NCI-H510A treated with DMSO at 0.1 percent for 48 hours (cell line): Measurements from ENCODE around the gene RNF175.

ENCODE experiments used
- DNase-seq: peaks from one replicate; lab custom pipeline; 2025; lab: John Stamatoyannopoulos, UW

The RNF175 gene

GRCh38 chr4:153759407-153760316, at the start of gene RNF175:
RNF175 (minus strand) TSS chr4:153760024; CDS start chr4:153759862, 162 bp downstream.
- DNase-seq = peak; percentile 5

DNA sequence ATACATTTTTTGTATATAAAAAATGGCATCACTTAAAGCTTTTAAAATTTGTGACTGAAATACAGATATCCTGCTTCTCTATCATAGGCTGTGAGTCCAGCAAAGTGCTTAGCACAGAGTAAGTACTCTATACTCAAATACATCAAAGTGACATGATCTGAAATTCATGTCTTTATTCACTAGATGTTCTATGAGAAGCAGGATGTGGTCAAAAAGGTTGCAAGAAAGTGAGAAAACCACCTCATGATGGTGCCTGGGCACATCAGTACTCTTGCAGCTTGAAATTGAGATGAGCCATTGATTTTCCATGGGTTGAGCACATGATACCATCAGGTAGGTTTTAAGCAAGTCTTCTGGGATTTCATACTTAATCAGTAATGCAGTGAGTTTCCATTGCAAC, 49.5 kb upstream of the RNF175 start:
- no peak for DNase-seq

DNA sequence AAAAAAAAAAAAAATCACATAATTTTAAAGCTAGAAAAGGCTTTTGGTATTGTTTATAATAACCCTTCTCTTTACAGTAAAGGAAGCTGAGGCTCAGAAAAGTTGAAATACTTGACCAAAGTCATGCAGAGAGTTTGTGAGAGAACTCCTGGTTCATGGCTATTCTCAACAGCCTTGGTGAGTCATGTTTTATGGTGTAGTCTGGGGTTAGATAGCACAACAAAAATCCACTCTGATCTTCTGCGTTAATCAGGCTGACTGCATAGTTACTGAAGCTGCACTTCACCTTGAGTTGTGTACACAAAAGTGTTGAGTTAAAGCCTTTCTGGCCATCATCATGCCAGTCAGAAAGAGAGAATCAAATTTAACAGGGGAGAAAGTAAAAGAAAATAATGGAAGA, 48.4 kb upstream of the RNF175 start:
- DNase-seq = no peak

DNA sequence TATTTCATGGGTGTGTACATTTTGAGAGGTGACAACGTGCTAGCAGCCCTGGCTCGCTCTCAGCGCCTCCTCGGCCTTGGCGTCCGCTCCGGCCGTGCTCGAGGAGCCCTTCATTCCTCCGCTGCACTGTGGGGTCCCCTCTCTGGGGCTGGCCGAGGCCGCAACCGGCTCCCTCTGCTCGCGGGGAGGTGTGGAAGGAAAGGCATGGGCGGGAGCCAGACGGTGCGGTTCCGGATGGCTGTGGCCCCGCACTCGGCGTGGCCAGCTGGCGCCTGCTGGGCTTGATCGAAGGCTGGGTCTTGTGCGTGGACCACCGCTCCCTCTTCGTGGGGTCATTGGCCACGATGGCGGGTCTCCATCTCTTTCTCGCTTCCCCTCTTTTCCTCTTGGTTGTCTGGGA, 46.2 kb upstream of the RNF175 start:
- no peak for DNase-seq

- DNase-seq = no peak
Measured at GRCh38 chr4:153804722-153805121, 44.9 kb upstream of the RNF175 start.

DNA sequence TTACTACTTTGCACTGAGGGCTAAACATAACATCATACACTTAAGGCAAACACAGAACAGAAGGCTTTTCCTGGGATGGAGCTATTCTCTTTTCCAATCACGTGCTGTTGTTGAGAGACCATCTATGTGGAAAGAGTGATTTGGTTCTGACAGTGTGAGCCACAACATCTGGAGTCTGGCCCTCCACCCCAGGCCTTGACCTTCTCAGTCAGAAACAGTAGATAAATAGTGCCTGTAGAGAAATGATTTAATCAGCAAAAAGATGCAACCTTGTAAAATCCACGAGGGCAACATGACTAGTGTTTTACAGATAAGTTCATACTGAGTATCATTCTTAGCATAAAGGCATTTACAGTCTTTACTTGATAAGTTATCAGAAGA, 39.9 kb upstream of the RNF175 start:
- DNase-seq = no peak

DNA sequence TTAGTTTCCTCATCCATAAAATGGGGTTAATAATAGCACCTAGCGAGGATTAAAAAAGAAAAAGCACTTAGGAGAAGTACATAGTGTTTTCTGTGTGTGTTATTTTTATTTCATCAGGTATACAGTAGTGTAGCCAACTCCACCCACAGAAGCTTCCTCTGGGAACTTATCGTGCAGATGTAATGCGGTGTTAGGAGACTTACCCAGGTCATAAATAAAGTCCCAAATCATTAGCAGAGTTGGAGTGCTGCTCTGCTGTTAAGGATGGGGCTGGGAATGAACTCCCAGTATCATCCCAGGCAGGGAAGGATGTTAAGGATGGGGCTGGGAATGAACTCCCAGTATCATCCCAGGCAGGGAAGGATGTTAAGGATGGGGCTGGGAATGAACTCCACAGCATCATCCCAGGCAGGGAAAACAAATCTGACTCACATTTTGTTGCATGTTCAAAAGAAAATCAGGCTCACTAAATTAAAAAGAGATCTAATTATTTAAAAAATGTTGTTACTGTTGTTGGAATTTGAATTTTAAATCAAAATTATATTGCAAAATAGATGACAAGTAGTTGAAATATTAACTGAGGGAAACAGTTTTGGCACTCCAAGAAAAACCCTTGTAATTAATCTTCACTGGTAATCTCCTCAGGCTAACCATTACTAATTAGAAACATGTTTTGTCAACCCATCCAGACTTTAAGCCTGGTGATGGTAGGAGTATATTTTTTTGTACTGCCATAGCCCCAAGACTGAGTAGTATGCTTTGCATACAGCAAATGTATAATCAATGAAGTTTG, 39.3 kb upstream of the RNF175 start:
- DNase-seq = no peak

GRCh38 chr4:153798420-153798819, 38.6 kb upstream of the RNF175 start:
- no peak for DNase-seq

GRCh38 chr4:153794006-153794405, 34.2 kb upstream of the RNF175 start:
- DNase-seq = no peak

- DNase-seq = no peak
Measured at GRCh38 chr4:153792618-153793247, 32.9 kb upstream of the RNF175 start.

DNA sequence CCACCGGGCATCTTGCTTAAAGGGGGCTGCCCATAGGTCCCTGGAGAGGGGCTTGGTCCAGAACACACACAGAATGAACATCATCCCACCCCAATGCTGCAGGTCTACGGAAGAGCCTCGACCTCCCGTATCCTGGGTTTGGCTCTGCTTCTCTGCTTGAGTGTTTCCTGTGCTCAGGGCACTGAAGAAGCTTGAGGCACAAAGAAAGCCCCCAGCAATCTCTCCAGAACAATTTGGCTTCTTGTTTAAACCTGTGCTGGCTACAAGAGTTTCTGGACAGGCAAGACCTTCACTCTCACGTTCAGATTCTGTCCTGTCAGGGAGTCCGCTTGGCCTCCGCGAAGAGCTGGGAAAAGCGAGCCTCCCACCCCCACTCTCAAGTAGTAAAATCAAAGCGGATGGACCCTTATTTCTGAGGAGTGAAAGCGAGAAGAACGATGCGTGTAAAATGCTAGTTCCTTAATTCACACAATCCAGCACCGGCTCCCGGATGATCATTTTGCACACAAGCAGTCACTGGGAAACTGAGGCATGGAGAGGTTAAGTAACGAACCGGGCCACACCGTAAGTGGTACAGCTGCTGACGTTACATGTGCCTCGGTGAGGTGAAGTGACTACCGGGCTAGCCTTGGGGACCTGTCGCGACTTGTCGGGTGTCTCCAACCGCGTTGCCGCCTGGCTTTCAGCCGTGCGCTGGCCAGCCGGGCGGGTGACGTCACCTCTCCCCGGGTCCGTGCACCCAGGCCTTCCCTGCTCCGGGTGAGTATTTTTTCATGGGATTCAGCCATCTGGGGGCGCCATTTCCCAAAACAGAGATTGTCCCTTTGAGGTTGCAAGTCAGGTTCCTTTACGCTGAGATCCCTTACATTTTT, 32.2 kb upstream of the RNF175 start:
- DNase-seq = no peak

DNA sequence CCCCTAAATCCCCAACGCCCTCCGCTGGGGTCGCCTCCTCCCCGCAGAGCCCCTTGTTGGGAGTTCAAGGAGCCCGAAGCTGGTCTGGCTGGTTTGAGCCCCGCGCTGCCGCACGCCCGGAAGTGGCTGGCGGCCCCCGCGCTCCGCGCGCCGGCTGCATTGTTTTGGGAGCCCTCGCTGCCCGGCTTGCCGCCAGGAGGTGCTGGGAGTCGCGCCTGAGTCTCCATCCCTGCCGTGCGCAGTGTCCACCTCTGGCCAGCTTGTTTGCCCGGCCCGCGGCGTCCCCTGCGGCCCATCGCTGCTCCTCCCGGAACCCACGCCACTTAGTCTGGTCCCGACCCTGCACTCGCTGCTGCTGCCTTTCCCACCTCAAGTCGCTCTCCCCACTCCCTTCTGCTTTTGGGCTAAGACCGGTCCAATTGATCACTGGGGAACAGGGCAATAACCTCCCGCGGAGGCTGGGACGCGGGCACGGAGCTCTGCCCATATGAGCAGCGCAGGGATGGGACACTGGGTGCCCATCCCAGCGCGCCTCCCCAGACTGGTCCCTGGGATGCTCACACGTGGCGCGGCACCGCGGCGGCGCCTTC, 31.2 kb upstream of the RNF175 start:
- no peak for DNase-seq

GRCh38 chr4:153790500-153790865, 30.7 kb upstream of the RNF175 start:
- no peak for DNase-seq

DNA sequence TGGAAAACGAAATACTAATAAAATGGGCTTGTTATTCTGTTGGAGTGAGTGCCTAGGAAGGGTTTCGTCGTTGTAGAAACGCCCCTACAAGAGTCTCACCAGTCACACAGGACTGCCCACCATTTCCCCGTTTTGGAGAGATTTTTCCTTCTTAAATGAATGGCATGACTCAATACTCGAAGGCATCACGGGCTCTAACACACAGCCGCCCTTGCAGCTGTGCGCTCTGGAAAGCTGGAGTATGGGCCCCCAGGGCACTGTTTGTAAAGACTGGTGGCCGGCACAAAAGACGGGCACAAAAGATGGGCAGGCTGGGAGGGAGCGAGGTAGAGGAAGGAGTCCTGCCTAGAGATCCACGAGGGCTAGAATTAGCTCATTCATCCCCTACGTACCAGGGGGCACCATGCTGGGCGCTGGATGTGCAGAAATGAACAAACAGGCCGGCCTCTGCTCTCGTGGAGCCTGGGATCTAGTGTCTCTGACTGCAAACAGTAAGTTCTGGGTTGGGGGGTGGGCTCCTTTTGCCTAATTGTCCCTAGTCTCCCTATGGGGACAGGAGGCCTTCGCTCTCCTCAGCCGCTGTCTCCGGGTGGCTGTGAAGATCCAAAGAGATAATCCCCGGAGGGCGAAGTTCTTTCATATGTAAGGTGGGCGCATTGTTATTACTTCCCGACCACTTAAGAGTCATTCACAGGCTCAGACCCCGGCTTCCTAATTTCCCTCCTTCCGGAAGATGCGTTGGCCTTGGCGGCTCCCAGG, 30.1 kb upstream of the RNF175 start:
- no peak for DNase-seq

DNA sequence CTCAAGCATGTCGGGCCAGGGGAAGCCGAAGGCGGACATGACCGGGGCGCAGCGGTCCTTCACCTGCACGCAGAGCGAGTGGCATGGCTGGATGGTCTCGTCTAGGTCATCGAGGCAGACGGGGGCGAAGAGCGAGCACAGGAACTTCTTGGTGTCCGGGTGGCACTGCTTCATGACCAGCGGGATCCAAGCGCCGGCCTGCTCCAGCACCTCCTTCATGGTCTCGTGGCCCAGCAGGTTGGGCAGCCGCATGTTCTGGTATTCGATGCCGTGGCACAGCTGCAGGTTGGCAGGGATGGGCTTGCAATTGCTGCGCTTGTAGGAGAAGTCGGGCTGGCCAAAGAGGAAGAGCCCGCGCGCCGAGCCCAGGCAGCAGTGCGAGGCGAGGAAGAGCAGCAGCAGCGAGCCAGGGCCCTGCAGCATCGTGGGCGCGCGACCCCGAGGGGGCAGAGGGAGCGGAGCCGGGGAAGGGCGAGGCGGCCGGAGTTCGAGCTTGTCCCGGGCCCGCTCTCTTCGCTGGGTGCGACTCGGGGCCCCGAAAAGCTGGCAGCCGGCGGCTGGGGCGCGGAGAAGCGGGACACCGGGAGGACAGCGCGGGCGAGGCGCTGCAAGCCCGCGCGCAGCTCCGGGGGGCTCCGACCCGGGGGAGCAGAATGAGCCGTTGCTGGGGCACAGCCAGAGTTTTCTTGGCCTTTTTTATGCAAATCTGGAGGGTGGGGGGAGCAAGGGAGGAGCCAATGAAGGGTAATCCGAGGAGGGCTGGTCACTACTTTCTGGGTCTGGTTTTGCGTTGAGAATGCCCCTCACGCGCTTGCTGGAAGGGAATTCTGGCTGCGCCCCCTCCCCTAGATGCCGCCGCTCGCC, 28.8 kb upstream of the RNF175 start, which contains the start of gene SFRP2:
SFRP2 (minus strand) TSS at position 671 of the 864 bp plus-strand sequence; CDS start at position 423, 248 bp downstream.
- DNase-seq = no peak

DNA sequence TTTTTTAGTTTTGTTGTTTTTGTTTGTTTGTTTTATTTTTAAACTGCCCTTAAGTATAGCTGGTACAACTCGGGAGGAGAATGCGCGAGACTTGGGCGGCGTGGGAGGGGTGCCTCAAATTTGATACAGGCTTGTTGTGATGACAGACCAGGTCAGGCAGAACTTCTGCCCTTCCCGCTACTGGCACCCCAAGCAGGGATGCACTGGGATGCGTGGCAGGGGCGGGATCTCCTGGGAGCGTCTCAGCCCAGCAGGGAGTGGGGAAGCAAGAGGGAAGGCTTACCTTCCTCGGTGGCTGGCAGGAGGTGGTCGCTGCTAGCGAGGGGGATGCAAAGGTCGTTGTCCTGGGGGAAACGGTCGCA, 28.2 kb upstream of the RNF175 start:
- DNase-seq = no peak

DNA sequence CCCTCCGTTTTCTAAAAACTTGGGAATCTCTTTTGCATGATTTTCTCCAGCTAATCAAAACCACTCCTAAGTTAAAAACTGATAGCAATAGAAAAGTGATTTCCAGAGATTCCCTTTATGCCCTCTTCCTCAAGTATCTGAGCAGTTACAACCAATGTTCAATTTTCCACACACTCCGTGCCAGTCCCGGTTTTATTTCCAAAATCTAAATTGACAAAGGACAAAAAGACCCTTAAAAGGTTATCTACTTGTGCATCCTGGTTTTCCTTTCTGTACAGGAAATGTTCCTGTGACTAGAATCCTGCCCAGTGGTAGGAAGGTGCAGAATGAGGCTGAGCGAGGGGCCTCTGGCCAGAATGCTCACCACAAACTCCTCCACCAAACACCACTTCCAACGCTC, 27.8 kb upstream of the RNF175 start:
- DNase-seq = no peak

- DNase-seq = no peak
Measured at GRCh38 chr4:153787061-153787560, 27.3 kb upstream of the RNF175 start.
